HUDEP-2 (cell line): ENCODE measurements around the gene IQSEC3.
"Not testable (repeated sequence)": the region's sequence is repeated elsewhere in the genome, so short reads cannot be mapped to it uniquely, and the experiment has no call there.

Source experiments
- DNase-seq, 76 experiments: peaks; one replicate each; lab custom pipeline; 2025; ENCODE audit not compliant: unreplicated experiment in 76 of 76; lab: John Stamatoyannopoulos, UW

Gene IQSEC3

GRCh38 chr12:77769-78383 lies 11.3 kb downstream of the IQSEC3 start:
- DNase-seq: not testable (repeated sequence)

GRCh38 chr12:78981-79380 lies 12.4 kb downstream of the IQSEC3 start:
- DNase-seq: no peak

GRCh38 chr12:80681-81190 lies 14.2 kb downstream of the IQSEC3 start:
- DNase-seq: no peak

GRCh38 chr12:82740-83139 lies 16.2 kb downstream of the IQSEC3 start:
- no peak for DNase-seq

- peak in 22 of 76 experiments; percentile 7 to 53 (median 26) for DNase-seq
Measured at GRCh38 chr12:84056-84455, 17.5 kb downstream of the IQSEC3 start.

- no peak for DNase-seq
Measured at GRCh38 chr12:85191-85666, 18.7 kb downstream of the IQSEC3 start.

- peak in 1 of 76 experiments; percentile 6 for DNase-seq
Measured at GRCh38 chr12:87315-87714, 20.7 kb downstream of the IQSEC3 start.

- DNase-seq: no peak
Measured at GRCh38 chr12:87856-88255, 21.3 kb downstream of the IQSEC3 start.

- no peak for DNase-seq
Measured at GRCh38 chr12:89653-90052, 23.1 kb downstream of the IQSEC3 start.

GRCh38 chr12:91213-91612 lies 24.6 kb downstream of the IQSEC3 start:
- no peak for DNase-seq

- no peak for DNase-seq
Measured at GRCh38 chr12:93266-94005, 26.9 kb downstream of the IQSEC3 start.

GRCh38 chr12:96543-96942 lies 30.0 kb downstream of the IQSEC3 start:
- no peak for DNase-seq

GRCh38 chr12:98924-99352 lies 32.4 kb downstream of the IQSEC3 start:
- DNase-seq: no peak

GRCh38 chr12:99605-100004 lies 33.0 kb downstream of the IQSEC3 start:
- no peak for DNase-seq

GRCh38 chr12:101969-102878 lies 35.7 kb downstream of the IQSEC3 start:
- peak in 5 of 76 experiments; percentile 4 to 23 (median 6) for DNase-seq

GRCh38 chr12:102879-103168 lies 36.3 kb downstream of the IQSEC3 start:
- no peak for DNase-seq

GRCh38 chr12:103169-103981 lies 36.8 kb downstream of the IQSEC3 start:
- peak in 27 of 76 experiments; percentile 10 to 58 (median 27) for DNase-seq

GRCh38 chr12:104551-105081 lies 38.0 kb downstream of the IQSEC3 start:
- no peak for DNase-seq

GRCh38 chr12:105696-106095 lies 39.1 kb downstream of the IQSEC3 start:
- DNase-seq: no peak

GRCh38 chr12:106118-106591 lies 39.6 kb downstream of the IQSEC3 start:
- peak in 1 of 76 experiments; percentile 0 for DNase-seq
